GM21515 (cell line): Measurements from ENCODE around the gene TRIM17.

Experiments used
- ATAC-seq: cut with Tn5 transposase; IDR thresholded peaks from one replicate; pipeline ENCODE4 v1.9.1; 2021; ENCODE audit not compliant: unreplicated experiment

TRIM17 gene

DNA sequence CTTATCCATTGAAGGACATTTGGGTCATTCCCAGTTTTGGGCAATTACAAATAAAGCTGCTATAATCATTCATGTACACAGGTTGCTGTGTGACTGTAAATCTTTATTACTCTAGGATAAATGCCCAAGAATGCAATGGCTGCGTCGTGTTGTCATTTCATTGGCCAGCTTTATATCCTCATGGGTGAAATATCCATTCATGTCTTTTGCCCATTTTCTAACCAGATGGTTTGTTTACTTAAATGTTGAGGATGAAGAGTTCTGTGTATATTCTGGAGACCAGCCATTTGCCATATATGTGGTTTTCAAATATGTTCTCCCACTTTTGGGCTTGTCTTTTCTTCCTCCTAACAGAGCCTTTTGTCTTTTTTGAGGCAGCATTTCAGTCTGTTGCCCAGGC, 35.3 kb downstream of the TRIM17 start:
- no peak for ATAC-seq

- no peak for ATAC-seq
These were observed 37.0 kb downstream of the TRIM17 start for GRCh38 chr1:228379666-228380065.

DNA sequence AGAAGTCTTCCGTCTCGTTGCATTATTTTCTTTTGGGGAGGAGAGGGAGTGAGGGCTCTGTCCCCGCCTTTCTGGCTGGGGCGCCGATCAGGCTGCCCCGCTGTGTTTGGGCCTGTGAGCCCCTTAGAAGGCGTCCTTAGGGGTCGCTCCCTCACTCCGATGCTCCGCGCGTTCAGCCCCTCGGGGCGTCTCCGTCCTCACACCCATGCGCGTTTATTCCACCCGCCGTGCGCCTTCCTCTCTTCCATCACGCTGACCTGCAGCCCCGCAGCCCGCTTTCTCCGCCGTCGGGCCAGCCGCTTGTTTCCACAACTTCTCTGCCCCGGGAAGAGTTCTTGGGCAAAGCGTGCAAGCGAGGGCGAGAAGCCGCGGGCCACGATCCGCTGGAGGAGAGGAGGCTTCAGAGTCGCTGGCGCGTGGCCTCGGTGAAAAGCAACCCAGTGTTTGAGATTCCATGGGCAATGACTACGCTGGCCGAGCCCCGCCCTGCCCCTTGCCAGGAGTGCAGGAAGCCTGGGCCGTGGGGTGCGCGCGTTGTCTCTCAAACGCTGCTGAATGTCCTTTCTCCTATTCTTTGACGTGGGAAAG, 37.7 kb downstream of the TRIM17 start:
- ATAC-seq, result no peak

DNA sequence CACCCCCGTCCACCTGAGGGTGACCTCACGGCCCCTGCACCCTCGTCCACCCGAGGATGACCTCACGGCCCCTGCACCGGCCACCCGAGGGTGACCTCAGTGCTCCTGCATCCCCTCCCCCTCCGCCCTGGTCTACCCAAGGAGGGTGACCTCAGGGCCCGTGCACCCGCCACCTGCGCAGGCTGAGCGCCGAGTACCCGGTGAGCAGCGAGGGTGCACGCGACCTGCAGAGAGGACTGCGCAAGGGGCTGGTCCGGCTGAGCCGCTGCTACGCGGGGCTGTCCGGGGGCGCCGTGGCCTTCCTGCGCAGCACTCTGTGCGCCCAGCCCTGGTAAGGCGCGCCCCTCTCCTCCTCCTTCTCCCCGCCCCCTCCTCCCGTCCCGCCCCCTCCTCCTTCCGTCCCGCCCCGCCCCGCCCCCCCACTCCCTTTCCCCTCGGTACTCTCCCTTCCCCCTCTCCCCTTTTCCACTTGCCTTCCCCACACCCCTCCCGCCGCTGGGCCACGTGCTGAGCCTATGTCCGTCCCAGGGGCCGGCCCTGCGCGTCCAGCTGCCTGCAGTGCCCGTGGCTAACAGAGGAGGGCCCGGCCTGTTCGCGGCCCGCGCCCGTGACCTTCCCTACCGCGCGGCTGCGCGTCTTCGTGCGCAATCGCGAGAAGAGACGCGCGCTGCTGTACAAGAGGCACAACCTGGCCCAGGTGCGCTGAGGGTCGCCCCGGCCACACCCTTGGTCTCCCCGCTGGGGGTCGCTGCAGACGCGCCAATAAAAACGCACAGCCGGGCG, 38.4 kb downstream of the TRIM17 start:
- ATAC-seq, result no peak

DNA sequence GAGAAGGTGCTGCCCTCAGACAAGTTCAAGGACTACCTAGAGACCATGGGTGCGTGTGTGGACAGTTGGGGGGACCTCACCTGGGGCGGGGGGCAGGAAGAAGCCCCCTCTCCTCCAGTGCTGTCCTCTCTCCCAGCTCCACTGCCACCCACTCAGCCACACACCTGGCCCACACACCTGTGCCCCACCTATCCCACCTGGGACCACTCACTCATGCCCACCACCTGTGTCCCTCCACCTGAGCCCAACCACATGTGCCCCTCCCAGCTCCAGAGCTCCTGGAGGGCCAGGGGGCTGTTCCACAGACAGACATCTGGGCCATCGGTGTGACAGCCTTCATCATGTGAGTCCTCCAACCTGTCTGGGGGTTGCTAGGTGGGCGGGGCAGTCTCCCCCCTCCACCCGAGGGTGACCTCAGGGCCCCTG, 39.0 kb downstream of the TRIM17 start:
- no peak for ATAC-seq

- no peak for ATAC-seq
These were observed 39.7 kb downstream of the TRIM17 start for GRCh38 chr1:228376651-228377631.

GRCh38 chr1:228376262-228376628, 40.4 kb downstream of the TRIM17 start:
- ATAC-seq, result no peak

GRCh38 chr1:228375578-228376261, 40.9 kb downstream of the TRIM17 start:
- no peak for ATAC-seq

GRCh38 chr1:228374711-228375577, 41.7 kb downstream of the TRIM17 start:
- ATAC-seq, result no peak

DNA sequence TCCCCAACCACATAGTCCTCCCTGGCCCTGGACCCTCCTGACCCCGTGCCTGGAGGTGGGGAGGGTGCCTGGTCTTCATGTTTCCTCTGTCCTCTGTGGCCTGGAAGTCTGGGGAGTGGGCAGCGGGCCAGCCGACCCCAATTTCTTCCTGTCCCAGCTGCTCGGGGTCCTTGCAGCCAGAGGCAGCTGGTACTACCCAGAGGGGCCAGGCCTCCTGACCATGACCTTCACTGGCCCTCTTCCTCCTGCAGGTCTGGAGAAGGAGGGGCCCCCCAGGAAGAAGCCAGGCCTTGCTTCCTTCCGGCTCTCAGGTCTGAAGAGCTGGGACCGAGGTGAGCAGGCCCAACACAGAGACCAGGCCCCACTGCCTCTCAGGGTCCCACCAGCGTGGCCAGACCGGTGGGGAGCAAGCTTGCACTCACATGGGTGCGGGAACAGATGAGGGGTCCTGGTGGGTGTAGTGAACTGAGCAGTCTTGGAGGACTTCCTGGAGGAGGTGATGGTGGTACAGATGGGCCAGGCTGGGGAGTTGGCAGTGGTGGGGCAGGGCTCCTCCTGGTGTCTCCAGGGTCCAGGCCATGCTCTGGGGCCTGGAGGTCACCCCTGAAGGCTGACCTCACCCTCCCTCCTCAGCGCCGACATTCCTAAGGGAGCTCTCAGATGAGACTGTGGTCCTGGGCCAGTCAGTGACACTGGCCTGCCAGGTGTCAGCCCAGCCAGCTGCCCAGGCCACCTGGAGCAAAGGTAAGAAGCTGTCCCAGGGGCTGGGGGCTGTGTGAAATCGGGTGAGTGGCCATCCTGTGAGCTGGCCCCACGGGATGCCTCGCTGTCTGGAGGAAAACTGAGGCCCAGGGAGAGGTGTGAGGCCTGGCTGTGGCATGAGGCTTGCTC, 42.7 kb downstream of the TRIM17 start:
- ATAC-seq, result no peak

DNA sequence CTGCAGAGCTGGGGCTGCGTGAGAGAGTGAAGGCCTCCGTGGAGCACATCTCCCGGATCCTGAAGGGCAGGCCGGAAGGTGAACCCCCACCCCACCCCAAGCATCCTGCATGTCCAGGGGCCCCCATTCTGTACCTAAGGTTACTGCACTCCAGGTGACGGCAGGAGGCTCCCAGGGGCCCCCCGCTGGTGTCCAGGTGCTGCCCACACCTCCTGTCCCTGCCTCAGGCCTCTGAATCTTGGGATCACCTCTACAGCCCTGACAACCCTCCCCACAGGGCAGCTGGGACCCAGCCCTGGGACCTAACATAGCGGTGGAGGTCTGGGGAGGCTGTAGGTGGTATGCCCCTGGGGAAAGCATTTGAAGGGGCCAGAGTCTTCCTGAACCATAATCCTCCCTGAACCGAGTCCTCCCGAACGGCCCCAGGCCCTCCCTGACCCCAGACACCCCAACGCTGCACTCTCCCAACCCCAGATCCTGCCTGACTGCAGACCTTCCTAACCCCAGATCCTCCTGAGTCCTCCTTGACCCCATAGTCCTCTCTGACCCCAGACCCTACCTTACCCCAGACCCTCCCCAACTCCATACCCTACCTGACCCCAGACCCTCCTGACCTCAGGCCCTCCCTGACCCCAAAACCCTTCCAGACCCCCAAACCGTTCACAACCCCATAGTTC, 43.5 kb downstream of the TRIM17 start:
- ATAC-seq, result no peak

DNA sequence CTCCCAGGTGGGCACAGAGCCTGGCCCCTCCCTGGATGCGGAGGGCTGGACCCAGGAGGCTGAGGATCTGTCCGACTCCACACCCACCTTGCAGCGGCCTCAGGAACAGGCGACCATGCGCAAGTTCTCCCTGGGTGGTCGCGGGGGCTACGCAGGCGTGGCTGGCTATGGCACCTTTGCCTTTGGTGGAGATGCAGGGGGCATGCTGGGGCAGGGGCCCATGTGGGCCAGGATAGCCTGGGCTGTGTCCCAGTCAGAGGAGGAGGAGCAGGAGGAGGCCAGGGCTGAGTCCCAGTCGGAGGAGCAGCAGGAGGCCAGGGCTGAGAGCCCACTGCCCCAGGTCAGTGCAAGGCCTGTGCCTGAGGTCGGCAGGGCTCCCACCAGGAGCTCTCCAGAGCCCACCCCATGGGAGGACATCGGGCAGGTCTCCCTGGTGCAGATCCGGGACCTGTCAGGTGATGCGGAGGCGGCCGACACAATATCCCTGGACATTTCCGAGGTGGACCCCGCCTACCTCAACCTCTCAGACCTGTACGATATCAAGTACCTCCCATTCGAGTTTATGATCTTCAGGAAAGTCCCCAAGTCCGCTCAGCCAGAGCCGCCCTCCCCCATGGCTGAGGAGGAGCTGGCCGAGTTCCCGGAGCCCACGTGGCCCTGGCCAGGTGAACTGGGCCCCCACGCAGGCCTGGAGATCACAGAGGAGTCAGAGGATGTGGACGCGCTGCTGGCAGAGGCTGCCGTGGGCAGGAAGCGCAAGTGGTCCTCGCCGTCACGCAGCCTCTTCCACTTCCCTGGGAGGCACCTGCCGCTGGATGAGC, 44.3 kb downstream of the TRIM17 start:
- ATAC-seq, result no peak

DNA sequence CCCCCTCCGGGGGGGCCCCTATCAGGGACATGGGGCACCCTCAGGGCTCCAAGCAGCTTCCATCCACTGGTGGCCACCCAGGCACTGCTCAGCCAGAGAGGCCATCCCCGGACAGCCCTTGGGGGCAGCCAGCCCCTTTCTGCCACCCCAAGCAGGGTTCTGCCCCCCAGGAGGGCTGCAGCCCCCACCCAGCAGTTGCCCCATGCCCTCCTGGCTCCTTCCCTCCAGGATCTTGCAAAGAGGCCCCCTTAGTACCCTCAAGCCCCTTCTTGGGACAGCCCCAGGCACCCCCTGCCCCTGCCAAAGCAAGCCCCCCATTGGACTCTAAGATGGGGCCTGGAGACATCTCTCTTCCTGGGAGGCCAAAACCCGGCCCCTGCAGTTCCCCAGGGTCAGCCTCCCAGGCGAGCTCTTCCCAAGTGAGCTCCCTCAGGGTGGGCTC, 44.9 kb downstream of the TRIM17 start:
- no peak for ATAC-seq

- ATAC-seq, result no peak
These were observed 45.5 kb downstream of the TRIM17 start for GRCh38 chr1:228370941-228371740.

DNA sequence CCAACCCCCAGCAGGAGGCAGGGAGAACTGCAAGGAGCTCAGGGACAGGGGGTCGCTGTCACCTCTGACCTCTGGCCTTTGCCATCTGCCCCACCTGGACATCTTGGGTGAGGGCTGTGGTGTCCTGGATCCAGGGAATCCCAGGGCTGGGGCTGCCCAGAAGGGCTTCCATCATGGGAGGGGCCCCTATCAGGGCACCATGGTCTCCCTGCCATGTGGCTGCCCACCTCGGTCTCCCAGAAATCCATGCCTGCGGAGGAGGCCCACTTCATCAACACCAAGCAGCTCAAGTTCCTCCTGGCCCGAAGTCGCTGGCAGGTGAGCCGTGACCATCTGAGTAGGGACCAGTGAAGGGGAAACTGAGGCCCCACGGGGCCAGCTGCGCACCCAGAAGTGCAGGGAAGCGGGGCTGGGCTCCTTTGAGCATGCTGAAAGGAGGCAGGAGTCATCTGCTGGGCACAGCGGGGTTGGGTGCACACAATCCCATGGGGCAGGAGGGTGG, 46.2 kb downstream of the TRIM17 start:
- ATAC-seq, result no peak

- no peak for ATAC-seq
These were observed 46.8 kb downstream of the TRIM17 start for GRCh38 chr1:228369608-228370438.
